Upper lobe of left lung (tissue), 4 donors: Measurements from ENCODE around the gene RS1.

ENCODE experiments used
- EP300 ChIP-seq, 4 donors: sonication (generic); formaldehyde crosslinking; IDR thresholded peaks; one replicate each; pipeline ENCODE4 v1.5.1; 2017; ENCODE audit warnings: antibody characterized with exemption in 4 of 4, control low read depth in 2 of 4
- POLR2AphosphoS5 ChIP-seq, 2 donors: sonication (generic); formaldehyde crosslinking; IDR thresholded peaks; one replicate each; pipeline ENCODE4 v1.5.1; 2017; ENCODE audit warnings: antibody characterized with exemption in 2 of 2
- TF ChIP-seq, protein P1 (sequence below), 6 experiments: fragments of 450-650 bp in 4 of 6; fragments of 200-600 bp in 2 of 6; sonication (generic) in 2 of 6; IDR thresholded peaks; one replicate each; pipeline ENCODE4 v1.5.1; 2016 to 2019; ENCODE audit warnings: antibody characterized with exemption in 6 of 6

DNA sequence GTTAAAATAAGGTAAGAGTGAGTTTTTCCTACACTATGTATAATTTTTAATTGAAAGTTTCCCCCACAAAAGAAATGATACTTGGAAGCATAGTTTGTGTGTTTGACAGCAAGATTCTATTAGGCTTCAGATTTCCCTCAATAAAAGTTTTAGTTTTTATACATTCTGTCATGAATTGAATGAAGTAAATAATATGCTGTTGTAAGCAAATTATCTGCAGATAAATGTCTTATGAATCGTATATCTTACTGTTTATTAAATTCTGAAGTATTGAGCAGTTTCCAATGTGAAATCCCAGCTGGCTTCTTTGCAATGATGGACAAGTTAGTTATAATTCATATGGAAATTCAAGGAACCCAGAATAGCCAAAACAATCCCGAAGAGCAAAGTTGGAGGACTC, 33.5 kb downstream of the RS1 start:
- TF ChIP-seq, protein P1, sequence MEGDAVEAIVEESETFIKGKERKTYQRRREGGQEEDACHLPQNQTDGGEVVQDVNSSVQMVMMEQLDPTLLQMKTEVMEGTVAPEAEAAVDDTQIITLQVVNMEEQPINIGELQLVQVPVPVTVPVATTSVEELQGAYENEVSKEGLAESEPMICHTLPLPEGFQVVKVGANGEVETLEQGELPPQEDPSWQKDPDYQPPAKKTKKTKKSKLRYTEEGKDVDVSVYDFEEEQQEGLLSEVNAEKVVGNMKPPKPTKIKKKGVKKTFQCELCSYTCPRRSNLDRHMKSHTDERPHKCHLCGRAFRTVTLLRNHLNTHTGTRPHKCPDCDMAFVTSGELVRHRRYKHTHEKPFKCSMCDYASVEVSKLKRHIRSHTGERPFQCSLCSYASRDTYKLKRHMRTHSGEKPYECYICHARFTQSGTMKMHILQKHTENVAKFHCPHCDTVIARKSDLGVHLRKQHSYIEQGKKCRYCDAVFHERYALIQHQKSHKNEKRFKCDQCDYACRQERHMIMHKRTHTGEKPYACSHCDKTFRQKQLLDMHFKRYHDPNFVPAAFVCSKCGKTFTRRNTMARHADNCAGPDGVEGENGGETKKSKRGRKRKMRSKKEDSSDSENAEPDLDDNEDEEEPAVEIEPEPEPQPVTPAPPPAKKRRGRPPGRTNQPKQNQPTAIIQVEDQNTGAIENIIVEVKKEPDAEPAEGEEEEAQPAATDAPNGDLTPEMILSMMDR (IDR thresholded peaks at IDR 0.05), result no peak
- TF ChIP-seq POLR2AphosphoS5 (IDR thresholded peaks at IDR 0.05) (no peak), EP300 (IDR thresholded peaks at IDR 0.05) (no peak)
